ENCODE results near the gene CTR9.

The CTR9 gene
- 79.2 to 146 (median 118) reads per million in 9 experiments for total RNA-seq

GRCh38 chr11:10750838-10751580 is at the start of gene CTR9:
Gene CTR9 (plus strand): TSS chr11:10751246. CDS start chr11:10751413, 167 bp downstream.
- Mint-ChIP-seq H3K4me1 (ENCODE audit: low read depth in 2 of 2) (peaks cover 8 to 11% of the 10 kb centered on the region in 2 donors), H3K4me3 (peak within 1 kb of the TSS; percentile 90 to 95), H3K9me3 (no peaks in the 10 kb centered on the region), H3K36me3 (ENCODE audit: insufficient read depth) (peaks cover 32% of the 10 kb centered on the region), H3K27ac (peak within 1 kb of the TSS; percentile 93), H3K27me3 (no peaks in the 10 kb centered on the region)
- peak; percentile 93 for ATAC-seq (replicated peaks)
- DNase-seq: peak; percentile 88 to 89 (median 88)

DNA sequence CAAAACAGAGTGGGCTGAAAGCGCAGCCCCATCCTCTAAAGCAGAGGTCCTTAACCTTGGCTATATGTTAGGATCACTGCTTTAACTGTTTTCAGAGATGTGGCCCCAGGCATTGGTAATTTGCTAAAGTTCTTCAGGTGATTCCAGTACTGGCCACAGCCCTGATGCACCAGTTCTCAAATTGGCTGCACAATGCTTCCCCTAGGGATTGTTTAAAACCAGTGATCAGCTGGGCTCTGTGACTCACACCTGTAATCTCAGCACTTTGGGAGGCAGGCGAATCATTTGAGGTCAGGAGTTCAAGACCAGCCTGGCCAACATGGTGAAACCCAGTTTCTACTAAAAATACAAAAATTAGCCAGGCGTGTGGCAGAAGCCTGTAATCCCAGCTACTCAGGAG is 49.1 kb upstream of the CTR9 start:
- H3K27ac Mint-ChIP-seq: no peak overlapping the region
- ATAC-seq (replicated peaks): no peak
- no peaks in the 10 kb centered on the region for H3K36me3 Mint-ChIP-seq (ENCODE audit: insufficient read depth)

DNA sequence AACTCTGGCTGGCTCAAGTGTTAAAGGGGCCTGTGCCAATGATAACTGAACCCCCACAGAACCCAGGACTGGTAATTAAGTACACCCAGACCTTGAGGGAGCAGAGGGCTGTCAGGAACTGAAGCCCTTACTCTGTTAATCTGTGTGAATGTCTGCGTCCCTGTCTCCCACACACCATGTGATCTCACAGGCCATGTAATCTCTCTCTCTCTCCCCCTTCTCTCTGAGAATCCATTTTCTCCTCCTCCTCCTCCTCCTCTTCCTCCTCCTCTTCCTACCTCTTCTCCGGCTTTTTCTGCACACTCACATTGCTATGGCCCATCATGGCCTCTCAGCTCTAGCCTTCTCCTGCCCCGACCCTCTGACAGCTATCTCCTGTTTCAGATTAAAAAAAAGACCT is 42.9 kb upstream of the CTR9 start:
- DNase-seq (no peak), ATAC-seq (replicated peaks) (no peak)
- Mint-ChIP-seq H3K36me3 (ENCODE audit: insufficient read depth) (no peaks in the 10 kb centered on the region), H3K27me3 (peaks cover 0 to under 1% of the 10 kb centered on the region in 2 donors), H3K27ac (no peak overlapping the region), H3K9me3 (no peaks in the 10 kb centered on the region), H3K4me3 (no peak overlapping the region), H3K4me1 (ENCODE audit: low read depth in 2 of 2) (no peaks in the 10 kb centered on the region)

More for the DNA sequence above, 49.1 kb upstream of the CTR9 start:
- Mint-ChIP-seq H3K27me3 (peaks cover 9% of the 10 kb centered on the region in 2 donors), H3K9me3 (no peaks in the 10 kb centered on the region), H3K4me3 (no peak overlapping the region), H3K4me1 (ENCODE audit: low read depth in 2 of 2) (no peaks in the 10 kb centered on the region)
- DNase-seq: no peak

GRCh38 chr11:10709299-10710086 is 41.6 kb upstream of the CTR9 start:
- Mint-ChIP-seq H3K36me3 (ENCODE audit: insufficient read depth) (no peaks in the 10 kb centered on the region), H3K9me3 (no peaks in the 10 kb centered on the region), H3K4me3 (no peak overlapping the region), H3K27me3 (no peaks in the 10 kb centered on the region), H3K27ac (no peak overlapping the region), H3K4me1 (ENCODE audit: low read depth in 2 of 2) (no peaks in the 10 kb centered on the region)
- no peak for DNase-seq
- ATAC-seq (replicated peaks): no peak

- H3K9me3 Mint-ChIP-seq: no peaks in the 10 kb centered on the region
- H3K27me3 Mint-ChIP-seq: peaks cover 30 to 32% of the 10 kb centered on the region in 2 donors
- H3K4me1 Mint-ChIP-seq (ENCODE audit: low read depth in 2 of 2): no peaks in the 10 kb centered on the region
- DNase-seq (no peak), ATAC-seq (replicated peaks) (no peak)
- H3K36me3 Mint-ChIP-seq (ENCODE audit: insufficient read depth): no peaks in the 10 kb centered on the region
- no peak overlapping the region for H3K27ac Mint-ChIP-seq
- no peak overlapping the region for H3K4me3 Mint-ChIP-seq
These were observed 35.5 kb upstream of the CTR9 start for GRCh38 chr11:10715571-10715970.

DNA sequence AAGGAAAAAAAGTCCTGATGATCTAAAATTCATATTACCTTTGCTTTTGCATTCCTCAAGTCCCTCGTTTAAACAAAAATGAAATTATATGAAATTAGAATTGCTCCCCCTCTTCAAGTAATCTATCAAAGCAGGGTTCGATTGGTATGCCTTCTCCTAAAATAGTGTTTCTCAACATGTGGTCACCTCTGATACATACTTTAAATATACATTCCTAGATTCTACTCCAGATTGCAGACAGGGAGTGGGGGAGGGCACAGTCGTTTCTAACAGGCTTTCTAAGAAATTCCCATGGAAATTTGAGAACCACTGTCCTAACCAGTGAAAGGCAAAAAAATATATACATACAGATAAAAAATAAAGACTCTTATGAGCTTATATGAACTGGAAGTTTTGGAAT is 34.9 kb upstream of the CTR9 start:
- Mint-ChIP-seq H3K4me1 (ENCODE audit: low read depth in 2 of 2) (no peaks in the 10 kb centered on the region), H3K4me3 (no peak overlapping the region), H3K9me3 (no peaks in the 10 kb centered on the region), H3K36me3 (ENCODE audit: insufficient read depth) (no peaks in the 10 kb centered on the region), H3K27me3 (peaks cover 30 to 32% of the 10 kb centered on the region in 2 donors), H3K27ac (no peak overlapping the region)
- DNase-seq: no peak
- ATAC-seq (replicated peaks): no peak

DNA sequence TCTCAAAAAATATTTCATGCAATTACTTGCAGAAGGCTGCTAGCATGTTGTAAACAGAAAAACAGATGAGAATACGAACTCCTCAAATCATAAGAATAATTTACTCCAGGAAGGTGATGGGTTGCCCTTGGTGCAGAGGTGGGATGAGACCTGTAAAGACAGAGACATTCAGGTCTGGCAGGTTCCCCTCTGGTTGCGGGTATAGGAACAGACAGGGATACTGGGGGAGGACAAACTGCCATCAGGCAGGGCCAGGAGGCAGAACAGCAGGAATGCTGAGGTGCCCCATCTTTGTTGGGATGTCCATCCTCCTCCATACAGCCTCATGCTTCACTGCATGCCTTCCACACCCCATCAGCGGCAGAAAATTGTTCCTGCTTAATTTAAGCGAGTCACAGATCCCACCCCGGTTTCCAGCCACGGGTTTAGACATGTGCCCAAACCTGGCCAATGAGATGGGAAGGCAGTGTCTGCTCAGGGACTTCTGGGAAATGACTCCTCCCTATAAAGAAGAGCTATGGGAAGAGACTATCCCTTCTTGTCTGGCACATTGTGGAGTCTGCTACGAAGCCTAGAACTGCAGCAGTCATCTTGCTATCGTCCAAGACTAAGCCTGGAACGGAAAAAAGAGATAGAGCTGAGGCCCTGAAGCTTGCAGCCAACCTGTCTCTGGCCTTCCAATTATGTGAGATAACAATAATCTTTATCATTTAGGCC is 34.3 kb upstream of the CTR9 start:
- Mint-ChIP-seq H3K27ac (no peak overlapping the region), H3K27me3 (peaks cover 30 to 35% of the 10 kb centered on the region in 2 donors), H3K4me1 (ENCODE audit: low read depth in 2 of 2) (no peaks in the 10 kb centered on the region), H3K9me3 (no peaks in the 10 kb centered on the region), H3K4me3 (no peak overlapping the region), H3K36me3 (ENCODE audit: insufficient read depth) (no peaks in the 10 kb centered on the region)
- ATAC-seq (replicated peaks) (no peak), DNase-seq (no peak)

DNA sequence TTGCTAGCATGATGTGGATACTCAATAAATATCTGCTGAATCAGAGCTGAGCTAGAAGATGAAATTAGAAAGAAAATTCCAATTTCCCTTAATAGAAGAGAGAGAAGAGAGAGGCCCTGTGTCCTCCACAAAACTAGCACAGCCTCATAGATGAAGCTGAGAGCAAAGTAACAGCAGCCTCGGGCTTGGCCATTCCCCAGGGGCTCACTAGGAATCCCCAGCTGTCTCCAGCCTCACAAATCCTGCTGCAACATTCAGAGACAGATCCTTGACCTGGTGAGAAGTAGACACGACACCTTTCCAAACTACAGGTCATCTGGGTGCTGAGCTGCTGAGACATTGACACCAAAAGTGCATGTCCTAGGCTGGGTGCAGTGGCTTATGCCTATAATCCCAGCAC is 31.4 kb upstream of the CTR9 start:
- Mint-ChIP-seq H3K36me3 (ENCODE audit: insufficient read depth) (no peaks in the 10 kb centered on the region), H3K9me3 (no peaks in the 10 kb centered on the region), H3K27ac (no peak overlapping the region), H3K27me3 (peaks cover 30 to 41% of the 10 kb centered on the region in 2 donors), H3K4me3 (no peak overlapping the region), H3K4me1 (ENCODE audit: low read depth in 2 of 2) (no peaks in the 10 kb centered on the region)
- DNase-seq (no peak), ATAC-seq (replicated peaks) (no peak)

DNA sequence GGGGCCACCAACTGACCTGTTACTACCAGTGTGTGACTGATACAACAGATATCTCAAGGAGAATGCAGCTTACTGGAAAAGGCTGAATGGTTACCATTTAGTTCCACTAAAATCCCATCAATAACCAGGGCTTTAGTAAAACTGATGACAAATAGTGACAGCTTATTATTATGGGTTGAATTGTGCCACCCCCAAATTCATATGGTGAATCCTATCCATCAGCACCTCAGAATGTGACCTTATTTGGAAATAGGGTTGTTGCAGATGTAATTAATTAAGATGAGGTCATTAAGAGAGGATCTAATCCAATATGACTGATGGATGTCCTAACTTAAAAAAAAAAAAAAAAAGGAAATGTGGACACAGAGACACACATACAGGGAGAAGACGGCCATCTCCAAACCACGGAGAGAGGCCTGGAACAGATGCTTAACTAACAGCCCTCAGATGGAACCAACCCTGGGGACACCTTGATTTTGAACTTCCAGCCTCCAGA is 30.1 kb upstream of the CTR9 start:
- no peak overlapping the region for H3K27ac Mint-ChIP-seq
- ATAC-seq (replicated peaks): no peak
- DNase-seq: no peak
- peaks cover 25 to 41% of the 10 kb centered on the region in 2 donors for H3K27me3 Mint-ChIP-seq
- no peaks in the 10 kb centered on the region for H3K9me3 Mint-ChIP-seq
- peaks cover 4 to 5% of the 10 kb centered on the region in 2 donors for H3K4me1 Mint-ChIP-seq (ENCODE audit: low read depth in 2 of 2)
- no peak overlapping the region for H3K4me3 Mint-ChIP-seq
- no peaks in the 10 kb centered on the region for H3K36me3 Mint-ChIP-seq (ENCODE audit: insufficient read depth)

- Mint-ChIP-seq H3K36me3 (ENCODE audit: insufficient read depth) (no peaks in the 10 kb centered on the region), H3K9me3 (no peaks in the 10 kb centered on the region), H3K27me3 (peaks cover 13 to 35% of the 10 kb centered on the region in 2 donors), H3K4me3 (no peak overlapping the region), H3K27ac (no peak overlapping the region), H3K4me1 (ENCODE audit: low read depth in 2 of 2) (peaks cover 4 to 5% of the 10 kb centered on the region in 2 donors)
- no peak for ATAC-seq (replicated peaks)
- no peak for DNase-seq
These were observed 28.7 kb upstream of the CTR9 start for GRCh38 chr11:10722307-10722706.

DNA sequence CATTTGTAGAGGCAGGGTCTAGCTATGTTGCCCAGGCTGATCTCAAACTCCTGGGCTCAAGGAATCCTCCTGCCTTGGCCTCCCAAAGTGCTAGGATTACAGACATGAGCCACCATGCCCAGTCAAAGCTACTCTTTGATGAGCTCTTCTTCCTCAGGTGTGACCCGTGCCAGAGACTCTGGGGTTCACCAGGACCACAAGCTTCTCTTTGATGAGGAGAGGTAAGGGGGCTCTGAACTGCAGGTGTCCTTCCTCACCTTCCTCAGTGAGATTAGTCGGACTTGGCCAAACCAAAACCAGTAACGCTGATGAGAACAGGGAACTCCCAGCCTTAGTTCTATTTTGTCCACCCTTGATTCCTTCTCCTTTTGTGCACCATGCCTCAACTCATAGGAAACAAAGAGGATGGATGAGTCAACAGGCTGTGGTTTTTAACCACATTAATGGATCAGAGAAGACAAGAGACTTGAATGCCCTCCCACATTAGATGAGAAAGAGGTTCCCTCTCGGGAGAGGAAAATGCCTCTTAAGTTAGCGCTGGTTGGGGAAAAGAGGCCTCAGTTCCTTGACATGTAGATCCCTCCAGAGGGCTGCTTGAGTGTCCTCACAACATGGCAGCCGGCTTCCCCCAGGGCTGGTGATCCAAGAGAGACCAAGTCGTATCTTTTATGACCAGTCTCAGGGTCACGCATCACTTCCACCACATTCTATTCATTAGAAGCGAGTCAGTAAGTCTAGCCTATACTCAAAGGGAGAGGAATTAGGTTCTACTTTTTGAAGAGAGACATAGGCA is 25.7 kb upstream of the CTR9 start:
- H3K9me3 Mint-ChIP-seq: no peaks in the 10 kb centered on the region
- ATAC-seq (replicated peaks): peak; percentile 22
- no peaks in the 10 kb centered on the region for H3K36me3 Mint-ChIP-seq (ENCODE audit: insufficient read depth)
- peaks cover 4 to 5% of the 10 kb centered on the region in 2 donors for H3K4me1 Mint-ChIP-seq (ENCODE audit: low read depth in 2 of 2)
- H3K27ac Mint-ChIP-seq: no peak overlapping the region
- H3K27me3 Mint-ChIP-seq: peaks cover 3 to 38% of the 10 kb centered on the region in 2 donors
- H3K4me3 Mint-ChIP-seq: no peak overlapping the region
- DNase-seq: no peak

DNA sequence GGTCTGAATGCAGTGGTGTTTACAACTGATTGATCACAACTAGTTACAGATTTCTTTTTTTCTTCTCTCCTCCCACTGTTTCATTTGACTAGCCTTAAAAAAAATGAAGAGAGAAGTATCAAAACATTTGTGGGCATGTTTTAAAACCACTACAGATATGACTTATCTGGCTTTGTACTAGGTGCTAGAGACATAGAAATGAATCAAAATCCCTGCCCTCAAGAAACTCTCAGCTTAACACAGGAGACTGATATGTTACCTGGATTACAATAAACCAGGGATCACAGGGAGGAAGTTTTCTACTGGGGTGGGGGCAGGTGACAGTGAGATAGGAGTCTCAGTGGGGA is 25.2 kb upstream of the CTR9 start:
- Mint-ChIP-seq H3K27me3 (peaks cover 6 to 43% of the 10 kb centered on the region in 2 donors), H3K4me1 (ENCODE audit: low read depth in 2 of 2) (peaks cover 4 to 5% of the 10 kb centered on the region in 2 donors), H3K36me3 (ENCODE audit: insufficient read depth) (no peaks in the 10 kb centered on the region), H3K27ac (no peak overlapping the region), H3K9me3 (no peaks in the 10 kb centered on the region), H3K4me3 (no peak overlapping the region)
- ATAC-seq (replicated peaks) (no peak), DNase-seq (no peak)
